Measurements from ENCODE around the gene ZNF3. TPM values are rescaled to one million over a fixed set of nuclear protein-coding genes. Genes with fewer than 3 reads are reported as not detected.

The ZNF3 gene
- total RNA-seq, 1 donor from 2014 or later = 23.0 TPM

DNA sequence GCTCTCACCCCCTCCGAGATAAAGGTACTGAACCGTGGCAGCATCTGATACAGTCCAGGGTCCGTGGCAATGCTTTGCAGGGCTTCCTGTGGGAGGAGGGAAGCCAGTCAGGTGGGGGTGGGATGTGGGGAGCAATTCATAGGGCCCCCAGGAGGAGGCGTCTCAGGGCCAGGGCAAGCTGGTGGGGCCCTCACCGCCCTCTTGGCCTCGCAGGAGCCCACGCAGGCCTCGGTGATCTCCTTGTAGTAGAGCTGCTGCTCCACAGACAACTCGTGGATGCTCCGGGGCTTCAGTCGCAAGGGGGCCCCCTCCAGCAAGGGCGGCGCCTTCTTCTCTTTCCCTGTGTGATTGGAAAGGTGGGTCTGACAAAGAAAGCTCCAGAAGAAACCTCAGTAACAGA lies 30.4 kb upstream of the ZNF3 start:
- Histone ChIP-seq H3K27me3 (ENCODE audit: low read depth) (no peaks in the 10 kb centered on the region), H3K4me1 (no peaks in the 10 kb centered on the region), H3K36me3 (peaks cover 72% of the 10 kb centered on the region), H3K9me3 (no peaks in the 10 kb centered on the region), H3K27ac (no peak overlapping the region), H3K4me3 (no peak overlapping the region)
- intact Hi-C loops (cut with DNase I) = no loop called here
- TF ChIP-seq, protein P1, sequence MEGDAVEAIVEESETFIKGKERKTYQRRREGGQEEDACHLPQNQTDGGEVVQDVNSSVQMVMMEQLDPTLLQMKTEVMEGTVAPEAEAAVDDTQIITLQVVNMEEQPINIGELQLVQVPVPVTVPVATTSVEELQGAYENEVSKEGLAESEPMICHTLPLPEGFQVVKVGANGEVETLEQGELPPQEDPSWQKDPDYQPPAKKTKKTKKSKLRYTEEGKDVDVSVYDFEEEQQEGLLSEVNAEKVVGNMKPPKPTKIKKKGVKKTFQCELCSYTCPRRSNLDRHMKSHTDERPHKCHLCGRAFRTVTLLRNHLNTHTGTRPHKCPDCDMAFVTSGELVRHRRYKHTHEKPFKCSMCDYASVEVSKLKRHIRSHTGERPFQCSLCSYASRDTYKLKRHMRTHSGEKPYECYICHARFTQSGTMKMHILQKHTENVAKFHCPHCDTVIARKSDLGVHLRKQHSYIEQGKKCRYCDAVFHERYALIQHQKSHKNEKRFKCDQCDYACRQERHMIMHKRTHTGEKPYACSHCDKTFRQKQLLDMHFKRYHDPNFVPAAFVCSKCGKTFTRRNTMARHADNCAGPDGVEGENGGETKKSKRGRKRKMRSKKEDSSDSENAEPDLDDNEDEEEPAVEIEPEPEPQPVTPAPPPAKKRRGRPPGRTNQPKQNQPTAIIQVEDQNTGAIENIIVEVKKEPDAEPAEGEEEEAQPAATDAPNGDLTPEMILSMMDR (IDR thresholded peaks at IDR 0.05) = no peak
- DNase-seq (no peak), ATAC-seq (no peak)

GRCh38 chr7:100111156-100111555 lies 29.6 kb upstream of the ZNF3 start:
- Histone ChIP-seq H3K27ac (no peak overlapping the region), H3K9me3 (no peaks in the 10 kb centered on the region), H3K4me3 (no peak overlapping the region), H3K4me1 (no peaks in the 10 kb centered on the region), H3K27me3 (ENCODE audit: low read depth) (no peaks in the 10 kb centered on the region), H3K36me3 (peaks cover 80% of the 10 kb centered on the region)
- no peak for DNase-seq
- no peak for ATAC-seq
- TF ChIP-seq, protein P1 (IDR thresholded peaks at IDR 0.05) = no peak
- intact Hi-C loops (cut with DNase I) = no loop called here

GRCh38 chr7:100109521-100110163 lies 28.1 kb upstream of the ZNF3 start:
- H3K36me3 ChIP-seq = peaks cover 95% of the 10 kb centered on the region
- ATAC-seq = no peak
- intact Hi-C loops (cut with DNase I) = no loop called here

GRCh38 chr7:100107890-100108289 lies 26.4 kb upstream of the ZNF3 start:
- Histone ChIP-seq H3K4me3 (no peak overlapping the region), H3K36me3 (peaks cover 100% of the 10 kb centered on the region), H3K4me1 (no peaks in the 10 kb centered on the region), H3K27me3 (ENCODE audit: low read depth) (no peaks in the 10 kb centered on the region), H3K27ac (no peak overlapping the region), H3K9me3 (no peaks in the 10 kb centered on the region)
- DNase-seq = no peak
- no peak for ATAC-seq
- TF ChIP-seq, protein P1 (IDR thresholded peaks at IDR 0.05) = no peak
- intact Hi-C loops (cut with DNase I) = no loop called here

More at GRCh38 chr7:100109521-100110163, 28.1 kb upstream of the ZNF3 start:
- no peaks in the 10 kb centered on the region for H3K4me1 ChIP-seq
- TF ChIP-seq, protein P1 (IDR thresholded peaks at IDR 0.05) = no peak
- no peak overlapping the region for H3K27ac ChIP-seq
- DNase-seq = no peak
- no peak overlapping the region for H3K4me3 ChIP-seq
- H3K27me3 ChIP-seq (ENCODE audit: low read depth) = no peaks in the 10 kb centered on the region
- H3K9me3 ChIP-seq = no peaks in the 10 kb centered on the region

GRCh38 chr7:100107125-100107737 lies 25.7 kb upstream of the ZNF3 start:
- H3K36me3 ChIP-seq = peaks cover 95% of the 10 kb centered on the region
- DNase-seq = no peak

More at GRCh38 chr7:100107125-100107737, 25.7 kb upstream of the ZNF3 start:
- intact Hi-C loops (cut with DNase I) = no loop called here
- no peaks in the 10 kb centered on the region for H3K27me3 ChIP-seq (ENCODE audit: low read depth)
- H3K27ac ChIP-seq = no peak overlapping the region
- H3K4me3 ChIP-seq = no peak overlapping the region
- TF ChIP-seq, protein P1 (IDR thresholded peaks at IDR 0.05) = no peak
- ATAC-seq = no peak
- H3K9me3 ChIP-seq = no peaks in the 10 kb centered on the region
- peaks cover 6% of the 10 kb centered on the region for H3K4me1 ChIP-seq

All from lower lobe of right lung (tissue), 2 donors.